DMS153 treated with DMSO at 0.1 percent for 48 hours (cell line): ENCODE measurements around the gene EREG.

ENCODE experiments used
- DNase-seq: peaks from one replicate; lab custom pipeline; 2025; ENCODE audit not compliant: unreplicated experiment; lab: John Stamatoyannopoulos, UW

Gene EREG

GRCh38 chr4:74423104-74423503 lies 58.2 kb downstream of the EREG start:
- no peak for DNase-seq

GRCh38 chr4:74424111-74424510 lies 59.2 kb downstream of the EREG start:
- DNase-seq = no peak

GRCh38 chr4:74426101-74426500 lies 61.2 kb downstream of the EREG start:
- DNase-seq = no peak

GRCh38 chr4:74428276-74428675 lies 63.3 kb downstream of the EREG start:
- no peak for DNase-seq

GRCh38 chr4:74431113-74431826 lies 66.3 kb downstream of the EREG start:
- no peak for DNase-seq

- DNase-seq = no peak
Observed at GRCh38 chr4:74433043-74433442, 68.1 kb downstream of the EREG start.

GRCh38 chr4:74433541-74434172 lies 68.7 kb downstream of the EREG start:
- no peak for DNase-seq

GRCh38 chr4:74435296-74435695 lies 70.4 kb downstream of the EREG start:
- DNase-seq = no peak

- no peak for DNase-seq
Observed at GRCh38 chr4:74437866-74438265, 72.9 kb downstream of the EREG start.
